HG03378 (cell line): Measurements from ENCODE around the gene DRAXIN.

Experiments used
- ATAC-seq: cut with Tn5 transposase; IDR thresholded peaks from one replicate; pipeline ENCODE4 v1.9.1; 2021; ENCODE audit warnings: mild to moderate bottlenecking, moderate library complexity; ENCODE audit not compliant: unreplicated experiment

The DRAXIN gene

GRCh38 chr1:11707621-11708276 lies 16.2 kb downstream of the DRAXIN start:
- no peak for ATAC-seq

GRCh38 chr1:11708554-11709350 lies 17.2 kb downstream of the DRAXIN start:
- no peak for ATAC-seq

DNA sequence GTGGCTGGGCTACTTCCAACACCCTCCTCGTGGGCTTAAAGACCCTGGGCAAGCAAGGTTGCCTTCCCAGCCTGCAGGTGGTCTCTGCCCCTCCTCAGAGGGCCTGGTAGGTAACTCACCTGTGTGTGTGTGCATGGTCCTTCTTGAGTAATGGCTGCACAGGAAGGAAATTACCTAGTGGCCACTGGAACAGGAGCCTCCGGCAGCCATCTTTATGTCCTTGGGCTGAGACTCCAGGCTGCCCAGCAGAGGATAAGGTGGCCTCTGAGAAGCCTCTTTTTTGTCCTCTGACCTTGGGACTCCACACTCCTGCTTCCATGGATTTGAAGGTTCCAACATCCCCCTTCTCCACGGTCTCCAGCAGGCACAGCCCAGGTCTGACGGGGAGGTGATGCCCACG lies 20.0 kb downstream of the DRAXIN start:
- ATAC-seq, result no peak

- ATAC-seq, result no peak
These were observed 20.8 kb downstream of the DRAXIN start for GRCh38 chr1:11712285-11712684.

DNA sequence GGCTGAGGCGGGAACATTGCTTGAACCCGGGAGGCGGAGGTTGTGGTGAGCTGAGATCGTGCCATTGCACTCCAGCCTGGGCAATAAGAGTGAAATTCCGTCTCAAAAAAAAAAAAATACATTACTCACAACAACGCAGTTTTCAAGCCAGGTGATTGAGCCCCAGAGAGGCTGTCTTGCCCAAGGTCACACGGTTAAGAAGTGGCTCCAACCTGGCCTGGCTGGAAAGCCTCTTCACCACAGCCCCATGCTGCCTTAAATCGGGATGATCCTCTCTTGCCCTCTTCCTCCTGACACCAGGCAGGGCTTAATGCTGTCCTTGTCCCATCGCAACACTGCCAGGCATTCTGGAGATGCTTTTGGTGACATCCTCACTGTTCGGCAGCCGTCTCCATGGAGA lies 21.6 kb downstream of the DRAXIN start:
- no peak for ATAC-seq

DNA sequence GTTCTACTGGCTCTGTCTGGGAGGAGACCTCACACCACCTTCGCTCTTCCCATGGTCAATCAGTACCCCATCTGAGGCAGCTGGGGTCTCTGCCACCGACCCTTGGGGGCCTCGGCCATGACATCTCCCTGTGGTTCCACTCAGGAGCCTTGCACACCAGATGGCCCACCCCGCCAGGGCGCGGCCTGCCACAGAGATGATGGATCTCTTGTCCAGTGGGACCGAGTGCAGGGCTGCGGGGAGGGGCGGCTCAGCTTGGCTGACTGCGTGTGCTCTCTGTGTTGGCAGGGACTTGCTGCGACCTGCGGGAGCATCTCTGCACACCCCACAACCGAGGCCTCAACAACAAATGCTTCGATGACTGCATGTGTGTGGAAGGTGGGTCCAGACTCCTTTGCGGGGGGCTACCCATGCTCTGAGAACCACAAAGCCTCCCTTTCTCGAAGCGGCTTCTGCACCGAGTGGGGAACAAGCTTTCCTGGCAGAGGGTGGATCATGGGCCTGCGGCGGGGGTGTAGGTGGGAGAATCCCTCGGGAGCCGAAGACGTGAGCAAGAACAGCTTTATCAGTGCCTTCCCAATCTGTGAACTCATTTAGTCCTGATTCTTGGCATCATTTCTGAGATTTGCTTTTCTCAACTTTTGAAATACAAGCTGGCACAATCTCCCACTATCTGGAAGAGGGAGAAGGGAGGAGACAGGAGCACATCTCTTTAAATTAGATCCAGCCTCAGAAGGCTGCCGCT lies 23.5 kb downstream of the DRAXIN start:
- no peak for ATAC-seq

DNA sequence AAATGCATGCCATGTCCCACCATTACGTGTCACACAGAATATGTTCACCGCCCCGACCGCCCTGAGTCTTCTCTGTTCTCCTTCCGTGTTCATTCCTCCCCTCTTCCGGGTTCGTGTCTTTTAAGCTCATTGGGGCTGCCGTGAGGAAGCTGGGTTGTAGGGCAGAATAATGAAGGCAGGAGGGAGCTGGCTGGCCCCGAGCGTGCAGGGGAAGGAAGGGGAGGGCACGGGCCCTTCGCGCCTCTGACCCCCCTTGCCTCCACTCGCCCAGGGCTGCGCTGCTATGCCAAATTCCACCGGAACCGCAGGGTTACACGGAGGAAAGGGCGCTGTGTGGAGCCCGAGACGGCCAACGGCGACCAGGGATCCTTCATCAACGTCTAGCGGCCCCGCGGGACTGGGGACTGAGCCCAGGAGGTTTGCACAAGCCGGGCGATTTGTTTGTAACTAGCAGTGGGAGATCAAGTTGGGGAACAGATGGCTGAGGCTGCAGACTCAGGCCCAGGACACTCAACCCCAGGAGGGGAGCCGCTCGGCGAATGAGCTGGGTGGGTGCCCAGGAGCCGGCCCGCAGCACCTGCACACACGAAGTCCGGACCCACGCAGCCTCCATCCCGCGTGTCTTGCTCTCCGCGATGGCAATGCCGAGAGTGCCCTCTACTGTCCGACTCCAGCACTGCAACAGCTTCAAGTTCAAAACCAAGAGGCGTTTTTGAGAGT lies 28.0 kb downstream of the DRAXIN start:
- no peak for ATAC-seq

DNA sequence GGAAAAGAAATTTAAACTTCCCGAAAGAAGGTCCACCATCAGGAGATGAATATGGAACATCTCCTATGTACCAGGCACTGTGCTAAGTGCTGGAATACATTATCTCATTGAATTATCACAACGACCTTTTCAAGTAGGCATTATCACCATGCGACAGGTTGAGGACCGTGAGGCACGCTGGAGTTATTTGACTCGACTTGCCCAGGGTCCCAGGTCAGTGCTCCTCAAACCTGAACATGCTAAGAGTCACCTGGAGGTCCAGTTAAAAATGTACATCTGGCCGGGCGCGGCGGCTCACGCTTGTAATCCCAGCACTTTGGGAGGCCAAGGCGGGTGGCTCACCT lies 28.5 kb downstream of the DRAXIN start:
- no peak for ATAC-seq

- no peak for ATAC-seq
These were observed 29.0 kb downstream of the DRAXIN start for GRCh38 chr1:11720525-11720924.

- ATAC-seq, result no peak
These were observed 29.8 kb downstream of the DRAXIN start for GRCh38 chr1:11721311-11721710.

DNA sequence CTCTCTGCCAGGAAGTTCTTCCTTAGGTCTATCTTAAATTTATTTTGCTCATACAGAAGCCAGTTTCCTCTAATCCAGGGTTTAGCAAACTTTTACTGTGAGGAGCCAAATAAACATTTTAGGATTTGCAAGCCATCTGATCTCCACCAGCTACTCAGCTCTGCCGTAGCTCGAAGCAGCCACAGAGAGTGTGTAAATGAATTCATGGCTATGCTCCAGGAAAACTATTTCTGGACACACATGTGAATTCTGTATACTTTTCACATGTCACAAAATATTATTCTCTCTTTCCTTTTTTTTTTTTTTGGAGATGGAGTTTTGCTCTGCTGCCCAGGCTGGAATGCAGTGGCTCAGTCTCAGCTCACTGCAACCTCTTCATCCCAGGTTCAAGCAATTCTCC lies 31.0 kb downstream of the DRAXIN start:
- no peak for ATAC-seq

DNA sequence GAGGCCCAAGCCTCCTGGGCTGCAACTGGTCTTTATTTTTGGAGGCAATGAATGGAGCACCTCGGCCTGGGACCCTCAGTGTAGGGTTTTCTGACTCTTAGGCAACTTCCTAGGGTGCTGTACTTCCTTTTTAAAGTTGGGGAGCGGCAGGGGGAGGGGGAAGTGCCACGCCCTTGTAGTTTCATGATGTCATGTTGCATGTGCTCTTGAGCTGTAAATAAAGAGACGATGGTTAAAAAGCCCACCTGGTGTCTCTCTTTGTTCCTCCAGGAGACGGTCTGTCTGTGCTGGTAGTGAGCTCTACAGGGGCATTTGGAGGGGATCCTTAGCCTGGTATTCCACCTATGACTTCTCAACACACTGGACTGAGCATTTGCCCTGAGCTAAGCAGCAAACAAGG lies 34.1 kb downstream of the DRAXIN start:
- no peak for ATAC-seq

- ATAC-seq, result no peak
These were observed 35.6 kb downstream of the DRAXIN start for GRCh38 chr1:11727119-11727518.

GRCh38 chr1:11728126-11728806 lies 36.8 kb downstream of the DRAXIN start:
- no peak for ATAC-seq

GRCh38 chr1:11729155-11729497 lies 37.6 kb downstream of the DRAXIN start:
- ATAC-seq, result no peak

GRCh38 chr1:11729498-11730428 lies 38.3 kb downstream of the DRAXIN start:
- ATAC-seq, result no peak

DNA sequence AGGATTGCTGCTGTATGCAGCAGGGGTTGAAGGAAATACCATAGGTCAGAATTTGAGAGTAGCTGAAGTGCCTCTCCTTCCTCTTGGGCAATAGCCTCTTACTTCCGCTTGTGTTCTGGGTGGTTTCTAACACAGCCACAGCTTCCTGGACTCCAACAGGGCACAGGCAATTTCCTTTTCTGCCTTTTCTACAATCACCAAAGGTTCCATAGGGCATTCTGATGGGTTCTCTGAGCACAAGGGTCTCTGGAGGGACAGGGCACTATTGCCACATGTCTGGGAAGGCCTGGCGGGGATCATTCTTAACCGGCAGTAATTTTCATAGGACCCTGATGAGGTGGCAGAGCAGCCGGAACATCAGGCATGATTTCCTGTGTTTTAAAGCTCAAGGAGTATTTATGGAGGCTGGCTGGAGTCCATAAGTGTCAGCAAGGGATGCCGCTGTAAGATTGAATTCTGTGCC lies 39.0 kb downstream of the DRAXIN start:
- no peak for ATAC-seq

DNA sequence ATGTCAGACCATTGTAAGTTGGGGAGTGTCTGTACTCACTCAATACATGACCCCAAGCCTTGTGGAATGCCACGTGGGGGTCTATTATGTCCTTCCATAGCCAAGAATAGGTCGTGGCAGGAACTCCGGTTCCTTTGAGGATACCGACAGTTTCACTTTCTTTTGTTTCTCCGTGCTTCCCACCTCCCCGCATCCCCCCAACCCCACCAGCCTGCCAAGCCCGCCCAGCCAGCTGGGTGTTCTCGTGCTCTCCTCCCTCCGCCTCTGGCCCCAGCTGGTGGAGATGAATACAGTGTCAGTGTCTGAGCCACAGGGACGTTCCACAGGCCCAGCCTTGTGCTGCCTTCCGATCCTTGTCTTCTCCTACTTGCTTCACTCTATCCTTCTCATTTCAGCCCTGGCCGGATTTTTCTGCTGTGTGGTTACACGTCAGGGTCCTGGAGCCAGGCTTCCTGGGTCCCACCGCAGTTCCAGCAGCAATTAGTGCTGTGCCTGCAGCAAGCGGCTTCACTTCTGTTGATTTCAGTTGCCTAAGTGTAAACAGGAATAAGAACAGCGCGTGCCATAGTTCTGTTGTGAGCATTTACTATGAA lies 40.3 kb downstream of the DRAXIN start:
- no peak for ATAC-seq

DNA sequence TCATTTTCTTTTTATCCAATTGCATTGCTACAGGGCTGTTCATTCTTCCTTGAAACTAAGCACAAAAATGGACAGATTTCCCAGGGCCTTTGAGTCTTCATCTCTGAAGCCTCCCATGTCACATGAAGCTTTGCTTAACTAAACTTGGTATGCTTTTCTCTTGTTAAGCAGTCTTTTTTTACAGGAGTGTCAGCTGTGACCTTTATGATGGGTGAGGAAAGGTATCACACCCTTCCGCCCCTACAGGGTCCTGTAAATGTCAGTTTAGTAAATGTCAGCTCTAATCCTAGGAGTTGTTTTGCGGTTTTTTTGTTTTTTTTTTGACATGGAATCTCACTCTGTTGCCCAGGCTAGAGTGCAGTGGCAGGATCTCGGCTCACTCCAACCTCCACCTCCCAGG lies 41.8 kb downstream of the DRAXIN start:
- no peak for ATAC-seq
